ENCODE measurements around the gene ANKZF1.

- TF ChIP-seq CTCF (IDR thresholded peaks at IDR 0.05) (no peak), POLR2A (IDR thresholded peaks at IDR 0.05) (no peak)
These were observed 16.6 kb upstream of the ANKZF1 start for GRCh38 chr2:219213026-219213415.

All from Peyer's patch (tissue), 4 donors.